DND-41 (cell line): Measurements from ENCODE around the gene RILP.

Experiments used
- ATAC-seq: fragments of 200-7000 bp; cut with Tn5 transposase; 3 replicates; pipeline ENCODE4 v1.9.1; 2021; ENCODE audit warnings: low read depth; ENCODE audit not compliant: insufficient read depth
- DNase-seq: peaks from one replicate; pipeline ENCODE4 v3.0.0-alpha.2; 2020
- H2AFZ ChIP-seq: 2 replicates; pipeline ENCODE4 v1.6.0; 2012; ENCODE audit warnings: low read depth, low read length
- H3K27ac ChIP-seq: 2 replicates; pipeline ENCODE4 v1.5.1; 2012; ENCODE audit warnings: low read length, inconsistent platforms
- H3K27me3 ChIP-seq: fragments of 200-600 bp; sonication (generic); 2 replicates; pipeline ENCODE4 v1.6.0; 2012; ENCODE audit warnings: low read length, mild to moderate bottlenecking, inconsistent platforms; ENCODE audit not compliant: insufficient read depth, poor library complexity
- H3K36me3 ChIP-seq: 2 replicates; pipeline ENCODE4 v1.5.1; 2012; ENCODE audit warnings: low read length, inconsistent platforms; ENCODE audit not compliant: insufficient read depth
- H3K4me1 ChIP-seq: 2 replicates; pipeline ENCODE4 v1.5.1; 2012; ENCODE audit warnings: mild to moderate bottlenecking, low read length; ENCODE audit not compliant: insufficient read depth
- H3K4me2 ChIP-seq: 2 replicates; pipeline ENCODE4 v1.6.0; 2012; ENCODE audit warnings: mild to moderate bottlenecking, moderate library complexity, low read length, inconsistent platforms; ENCODE audit not compliant: insufficient read depth
- H3K4me3 ChIP-seq, 2 experiments: fragments of 200-600 bp in 1 of 2; shearing (Covaris generic) in 1 of 2; 2 replicates each; pipeline ENCODE4 v1.5.1; 2012 to 2016; ENCODE audit warnings: inconsistent platforms in 2 of 2, low read length in 2 of 2, mild to moderate bottlenecking in 2 of 2, low read depth in 1 of 2, moderate library complexity in 1 of 2
- H3K79me2 ChIP-seq: 2 replicates; pipeline ENCODE4 v1.6.0; 2012; ENCODE audit warnings: low read length, inconsistent platforms; ENCODE audit not compliant: insufficient read depth
- H3K9ac ChIP-seq: 2 replicates; pipeline ENCODE4 v1.6.0; 2012; ENCODE audit warnings: low read depth, mild to moderate bottlenecking, inconsistent platforms, low read length, moderate library complexity
- H3K9me3 ChIP-seq: 2 replicates; pipeline ENCODE4 v1.5.1; 2012; ENCODE audit warnings: low read length, moderate library complexity, mild to moderate bottlenecking, inconsistent platforms; ENCODE audit not compliant: insufficient read depth, severe bottlenecking
- H4K20me1 ChIP-seq: 2 replicates; pipeline ENCODE4 v1.6.0; 2012; ENCODE audit warnings: low read length; ENCODE audit not compliant: insufficient read depth
- EZH2 ChIP-seq: IDR thresholded peaks from 3 replicates; pipeline ENCODE4 v1.6.1; 2012; ENCODE audit warnings: borderline replicate concordance, low read depth, mild to moderate bottlenecking, moderate library complexity, low read length, inconsistent platforms; ENCODE audit not compliant: severe bottlenecking
- TF ChIP-seq, protein P1 (sequence below): IDR thresholded peaks from 2 replicates; pipeline ENCODE4 v1.5.1; 2012; ENCODE audit warnings: borderline replicate concordance, low read length, moderate library complexity, mild to moderate bottlenecking; ENCODE audit not compliant: poor library complexity, severe bottlenecking; ENCODE audit errors: extremely low read depth

Gene RILP

DNA sequence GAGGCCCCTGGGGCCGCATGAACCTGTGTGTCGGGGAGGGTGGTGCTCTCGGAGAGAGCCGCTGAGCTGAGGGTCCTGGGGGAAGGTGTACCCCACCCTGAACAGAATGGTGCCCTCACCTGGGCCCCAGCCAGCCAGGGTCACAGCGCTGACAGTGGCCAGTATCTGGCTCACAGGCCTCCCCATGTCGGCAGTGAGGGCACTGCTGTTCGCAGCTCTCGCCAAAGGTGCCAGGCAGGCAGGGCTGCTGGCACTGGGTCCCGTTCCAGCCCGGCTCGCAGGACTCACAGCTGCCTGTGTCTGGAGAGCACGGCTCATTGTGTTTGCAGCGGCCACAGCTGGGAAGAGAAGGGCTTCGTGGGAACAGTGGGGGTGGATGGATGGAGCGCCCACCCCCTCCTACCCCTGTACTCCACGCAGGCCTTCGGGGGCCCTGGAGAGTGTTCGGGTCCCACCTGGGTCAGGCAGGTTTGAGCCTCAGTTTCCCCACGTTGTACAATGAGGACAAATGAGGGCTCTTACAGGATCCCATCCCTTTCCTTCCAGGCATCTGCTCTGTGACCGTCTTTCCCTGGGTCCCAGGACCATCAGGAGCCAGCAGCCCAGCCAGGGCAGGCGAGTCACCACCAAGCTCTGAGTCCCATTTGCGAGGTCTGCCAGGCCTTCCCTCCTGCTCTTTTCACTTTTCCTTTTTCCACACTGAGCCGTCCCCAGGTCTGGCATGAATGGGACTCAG lies 9.2 kb downstream of the RILP start:
- no peaks in the 10 kb centered on the region for H3K9me3 ChIP-seq
- H3K4me1 ChIP-seq, result peaks cover 5% of the 10 kb centered on the region
- ATAC-seq (no peak), DNase-seq (no peak)
- no peak for TF ChIP-seq EZH2
- TF ChIP-seq, protein P1, sequence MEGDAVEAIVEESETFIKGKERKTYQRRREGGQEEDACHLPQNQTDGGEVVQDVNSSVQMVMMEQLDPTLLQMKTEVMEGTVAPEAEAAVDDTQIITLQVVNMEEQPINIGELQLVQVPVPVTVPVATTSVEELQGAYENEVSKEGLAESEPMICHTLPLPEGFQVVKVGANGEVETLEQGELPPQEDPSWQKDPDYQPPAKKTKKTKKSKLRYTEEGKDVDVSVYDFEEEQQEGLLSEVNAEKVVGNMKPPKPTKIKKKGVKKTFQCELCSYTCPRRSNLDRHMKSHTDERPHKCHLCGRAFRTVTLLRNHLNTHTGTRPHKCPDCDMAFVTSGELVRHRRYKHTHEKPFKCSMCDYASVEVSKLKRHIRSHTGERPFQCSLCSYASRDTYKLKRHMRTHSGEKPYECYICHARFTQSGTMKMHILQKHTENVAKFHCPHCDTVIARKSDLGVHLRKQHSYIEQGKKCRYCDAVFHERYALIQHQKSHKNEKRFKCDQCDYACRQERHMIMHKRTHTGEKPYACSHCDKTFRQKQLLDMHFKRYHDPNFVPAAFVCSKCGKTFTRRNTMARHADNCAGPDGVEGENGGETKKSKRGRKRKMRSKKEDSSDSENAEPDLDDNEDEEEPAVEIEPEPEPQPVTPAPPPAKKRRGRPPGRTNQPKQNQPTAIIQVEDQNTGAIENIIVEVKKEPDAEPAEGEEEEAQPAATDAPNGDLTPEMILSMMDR, result no peak
- H3K9ac ChIP-seq, result no peak overlapping the region
- no peak overlapping the region for H3K4me2 ChIP-seq
- no peaks in the 10 kb centered on the region for H3K79me2 ChIP-seq
- peaks cover 4% of the 10 kb centered on the region for H3K27me3 ChIP-seq
- peaks cover 3% of the 10 kb centered on the region; the same call in 1 of the 2 replicates for H4K20me1 ChIP-seq
- H3K4me3 ChIP-seq, result no peak overlapping the region
- H3K36me3 ChIP-seq, result no peaks in the 10 kb centered on the region
- H3K27ac ChIP-seq, result no peak overlapping the region
- no peak overlapping the region for H2AFZ ChIP-seq

DNA sequence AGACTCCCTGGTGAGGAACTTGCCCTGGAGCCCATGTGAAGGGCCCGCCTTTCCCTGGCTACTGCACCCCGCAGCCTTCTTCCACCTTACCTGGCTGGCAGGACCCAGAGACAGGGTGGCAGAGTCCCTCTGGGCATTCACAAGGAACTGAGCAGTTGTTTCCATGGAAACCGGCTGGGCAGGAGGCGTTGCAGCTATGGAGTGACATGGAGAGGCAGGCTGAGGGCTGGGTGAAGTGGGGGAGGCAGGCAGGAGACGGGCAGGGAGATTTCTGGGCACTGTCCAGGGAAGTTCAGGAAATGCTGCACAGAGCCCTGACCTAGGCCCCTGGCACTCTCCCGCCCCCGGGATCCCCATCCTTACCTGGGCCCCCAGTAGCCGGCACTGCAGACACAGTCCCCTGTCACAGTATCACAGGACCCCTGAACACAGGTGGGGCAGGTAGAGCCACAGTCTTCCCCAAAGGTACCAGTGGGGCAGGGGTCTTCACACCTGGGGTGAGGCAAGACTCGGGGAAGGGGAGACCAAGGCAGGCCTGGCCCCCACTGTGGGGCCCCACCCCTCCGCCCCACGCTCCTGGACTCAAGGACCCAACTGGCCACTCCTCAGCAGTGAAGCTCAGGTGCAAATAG lies 10.0 kb downstream of the RILP start:
- Histone ChIP-seq H3K9me3 (no peaks in the 10 kb centered on the region), H3K27ac (no peak overlapping the region), H3K4me3 (no peak overlapping the region), H2AFZ (no peak overlapping the region), H3K27me3 (peaks cover 4% of the 10 kb centered on the region), H3K4me1 (peaks cover 5% of the 10 kb centered on the region), H4K20me1 (peaks cover 3% of the 10 kb centered on the region; the same call in 1 of the 2 replicates), H3K4me2 (no peak overlapping the region), H3K9ac (no peak overlapping the region), H3K79me2 (no peaks in the 10 kb centered on the region), H3K36me3 (no peaks in the 10 kb centered on the region)
- ATAC-seq (no peak), DNase-seq (no peak)
- TF ChIP-seq EZH2, result no peak
- TF ChIP-seq, protein P1, result no peak

DNA sequence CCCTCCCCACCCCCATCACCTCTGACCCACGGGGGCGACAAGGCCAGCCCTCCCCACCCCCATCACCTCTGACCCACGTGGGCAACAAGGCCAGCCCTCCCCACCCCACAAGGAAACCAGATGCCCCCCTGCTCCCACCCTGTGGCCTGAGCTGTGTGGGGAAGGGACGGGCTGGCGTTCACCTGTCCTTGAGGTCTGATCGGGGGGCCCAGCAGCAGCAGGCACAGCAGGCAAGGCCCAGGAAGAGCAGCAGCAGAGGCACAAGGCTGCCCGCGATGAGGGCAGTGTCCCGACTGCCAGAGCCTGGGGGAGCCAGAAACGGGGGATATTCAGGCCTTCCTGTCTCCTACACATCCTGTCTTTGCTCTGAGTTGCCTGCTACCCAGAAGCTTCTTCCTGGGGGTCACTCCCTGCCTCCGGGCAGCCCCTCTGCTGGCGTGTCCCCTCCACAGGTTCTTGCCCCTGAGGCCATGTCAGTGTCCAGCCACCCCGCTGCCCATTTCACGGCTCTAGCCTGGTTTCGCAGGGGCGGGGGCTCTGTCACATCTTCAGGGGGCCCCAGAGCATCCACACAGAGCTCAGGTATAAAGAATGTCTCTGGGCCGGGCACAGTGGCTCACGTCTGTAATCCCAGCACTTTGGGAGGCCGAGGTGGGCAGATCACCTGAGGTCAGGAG lies 10.9 kb downstream of the RILP start:
- H4K20me1 ChIP-seq, result no peaks in the 10 kb centered on the region
- H3K4me1 ChIP-seq, result peaks cover 5% of the 10 kb centered on the region
- H3K4me2 ChIP-seq, result no peak overlapping the region
- H3K27me3 ChIP-seq, result peaks cover 4% of the 10 kb centered on the region
- H3K27ac ChIP-seq, result no peak overlapping the region
- TF ChIP-seq, protein P1, result no peak
- no peak for TF ChIP-seq EZH2
- H3K4me3 ChIP-seq, result no peak overlapping the region
- ATAC-seq (no peak), DNase-seq (no peak)
- H3K79me2 ChIP-seq, result no peaks in the 10 kb centered on the region
- no peaks in the 10 kb centered on the region for H3K9me3 ChIP-seq
- no peak overlapping the region for H2AFZ ChIP-seq
- H3K36me3 ChIP-seq, result no peaks in the 10 kb centered on the region
- no peak overlapping the region for H3K9ac ChIP-seq
